Smooth muscle cell (in vitro differentiated cells): ENCODE measurements around the gene RANBP2. TPM values are rescaled to one million over a fixed set of nuclear protein-coding genes. Genes with fewer than 3 reads are reported as not detected.
"Not testable (repeated sequence)": the region's sequence is repeated elsewhere in the genome, so short reads cannot be mapped to it uniquely, and the experiment has no call there.

ENCODE experiments used
- DNase-seq: peaks from one replicate; lab custom pipeline; 2025; ENCODE audit not compliant: unreplicated experiment; lab: John Stamatoyannopoulos, UW
- H2AFZ ChIP-seq: fragments of 200-600 bp; sonication (generic); 2 replicates; pipeline ENCODE4 v1.6.0; 2016; ENCODE audit warnings: antibody characterized with exemption, low read depth, mild to moderate bottlenecking
- H3F3A ChIP-seq: fragments of 200-600 bp; sonication (generic); 2 replicates; pipeline ENCODE4 v1.6.0; 2017; ENCODE audit warnings: antibody characterized with exemption, low read depth
- H3K27ac ChIP-seq: fragments of 200-600 bp; sonication (generic); 2 replicates; pipeline ENCODE4 v1.5.1; 2016; ENCODE audit warnings: low read depth, mild to moderate bottlenecking
- H3K27me3 ChIP-seq: fragments of 200-600 bp; sonication (generic); 2 replicates; pipeline ENCODE4 v1.6.1; 2016; ENCODE audit warnings: low read depth, mild to moderate bottlenecking
- H3K36me3 ChIP-seq: fragments of 200-600 bp; sonication (generic); 2 replicates; pipeline ENCODE4 v1.5.1; 2016; ENCODE audit warnings: low read depth
- H3K4me1 ChIP-seq: fragments of 200-600 bp; sonication (generic); 2 replicates; pipeline ENCODE4 v1.5.1; 2016; ENCODE audit warnings: low read depth
- H3K4me2 ChIP-seq: fragments of 200-600 bp; sonication (generic); 2 replicates; pipeline ENCODE4 v1.6.0; 2016; ENCODE audit warnings: mild to moderate bottlenecking
- H3K4me3 ChIP-seq: fragments of 200-600 bp; sonication (generic); 2 replicates; pipeline ENCODE4 v1.5.1; 2016; ENCODE audit warnings: mild to moderate bottlenecking
- H3K79me2 ChIP-seq: fragments of 200-600 bp; sonication (generic); 2 replicates; pipeline ENCODE4 v1.6.0; 2016; ENCODE audit warnings: low read depth, mild to moderate bottlenecking
- H3K9ac ChIP-seq: fragments of 200-600 bp; sonication (generic); 2 replicates; pipeline ENCODE4 v1.6.0; 2016; ENCODE audit warnings: low read depth
- H3K9me3 ChIP-seq: fragments of 200-600 bp; sonication (generic); replicated peaks from 2 replicates; pipeline ENCODE4 v1.5.1; 2016; ENCODE audit warnings: low read depth
- H4K20me1 ChIP-seq: fragments of 200-600 bp; sonication (generic); 2 replicates; pipeline ENCODE4 v1.6.0; 2016; ENCODE audit warnings: low read depth
- CTCF ChIP-seq: fragments of 200-600 bp; sonication (generic); IDR thresholded peaks from 2 replicates; pipeline ENCODE4 v1.5.1; 2017; ENCODE audit warnings: borderline replicate concordance, mild to moderate bottlenecking, antibody characterized with exemption; ENCODE audit not compliant: insufficient read depth, poor library complexity, severe bottlenecking
- WGBS: methylation state at CpG from one replicate; pipeline ENCODE4 v1.1.7; 2016; ENCODE audit warnings: low lambda C conversion rate; 5-methylcytosine and 5-hydroxymethylcytosine counted together
- polyA plus RNA-seq: library from polyadenylated mRNA; unstranded; fragments of >200 nt; fragmentation: Nextera tagmentation; extraction: Ambion mirVana; gene quantifications from 2 replicates; pipeline ENCODE4 v1.2.1, GENCODE V29; 2016
- total RNA-seq: library from RNA; depleted of rRNA; stranded (reverse); fragments of >200 nt; gene quantifications from 2 replicates; pipeline ENCODE4 v1.2.3, GENCODE V29; 2014

RANBP2 gene
- total and polyA plus RNA-seq, 2 experiments from 2014 or later: 7.8 to 56.9 TPM

GRCh38 chr2:108762618-108763017, 43.3 kb downstream of the RANBP2 start:
- H3K79me2 ChIP-seq, H3K9me3 ChIP-seq, DNase-seq, H3K4me1 ChIP-seq, H3K27ac ChIP-seq, H3K27me3 ChIP-seq, H3F3A ChIP-seq, H4K20me1 ChIP-seq, H3K9ac ChIP-seq, H3K4me2 ChIP-seq, H2AFZ ChIP-seq, H3K4me3 ChIP-seq: not testable (repeated sequence)
- peaks cover 29% of the 10 kb centered on the region for H3K36me3 ChIP-seq

- H3F3A ChIP-seq, H3K4me1 ChIP-seq, H3K27ac ChIP-seq, H3K9me3 ChIP-seq, H3K79me2 ChIP-seq, H4K20me1 ChIP-seq, H3K4me3 ChIP-seq, H2AFZ ChIP-seq, H3K4me2 ChIP-seq, H3K27me3 ChIP-seq, DNase-seq, H3K9ac ChIP-seq: not testable (repeated sequence)
- WGBS: 98% methylated on average over 5 of the region's 5 CpGs
- H3K36me3 ChIP-seq: peaks cover 32% of the 10 kb centered on the region
These were observed 47.4 kb downstream of the RANBP2 start for GRCh38 chr2:108766671-108767070.

GRCh38 chr2:108767859-108768258, 48.6 kb downstream of the RANBP2 start:
- not testable (repeated sequence) for H3K9ac ChIP-seq, H3K27ac ChIP-seq, H3K9me3 ChIP-seq, H3K4me3 ChIP-seq, H3K4me1 ChIP-seq, DNase-seq, H3F3A ChIP-seq, H3K79me2 ChIP-seq, H2AFZ ChIP-seq, H3K4me2 ChIP-seq, H4K20me1 ChIP-seq, H3K27me3 ChIP-seq
- H3K36me3 ChIP-seq: peaks cover 41% of the 10 kb centered on the region
- WGBS: 98% methylated on average over 2 of the region's 2 CpGs

GRCh38 chr2:108776475-108776874, 57.2 kb downstream of the RANBP2 start:
- no peak overlapping the region for H3K4me2 ChIP-seq
- no peak overlapping the region for H3K9ac ChIP-seq
- no peaks in the 10 kb centered on the region for H4K20me1 ChIP-seq
- WGBS: 94% methylated on average over 3 of the region's 3 CpGs
- no peak overlapping the region for H3K4me3 ChIP-seq
- no peak overlapping the region for H3K27ac ChIP-seq
- H3K79me2 ChIP-seq: peaks cover 6% of the 10 kb centered on the region
- H2AFZ ChIP-seq: no peak overlapping the region
- H3K4me1 ChIP-seq: no peaks in the 10 kb centered on the region
- no peaks in the 10 kb centered on the region for H3F3A ChIP-seq
- TF ChIP-seq CTCF: no peak
- H3K9me3 ChIP-seq: no peaks in the 10 kb centered on the region
- H3K36me3 ChIP-seq: peaks cover 47% of the 10 kb centered on the region
- no peaks in the 10 kb centered on the region for H3K27me3 ChIP-seq
- DNase-seq: no peak

- Histone ChIP-seq H3K79me2 (peaks cover 6% of the 10 kb centered on the region), H3K9me3 (no peaks in the 10 kb centered on the region), H3K27ac (no peak overlapping the region), H2AFZ (no peak overlapping the region), H3K9ac (no peak overlapping the region), H3F3A (no peaks in the 10 kb centered on the region), H4K20me1 (no peaks in the 10 kb centered on the region), H3K36me3 (peaks cover 36% of the 10 kb centered on the region), H3K4me2 (no peak overlapping the region), H3K27me3 (no peaks in the 10 kb centered on the region), H3K4me1 (no peaks in the 10 kb centered on the region), H3K4me3 (no peak overlapping the region)
- no peak for TF ChIP-seq CTCF
- DNase-seq: no peak
- 79% methylated on average over 2 of the region's 2 CpGs for WGBS
These were observed 59.6 kb downstream of the RANBP2 start for GRCh38 chr2:108778857-108779256.
